Measurements from ENCODE around the gene PPM1A.

The PPM1A gene

DNA sequence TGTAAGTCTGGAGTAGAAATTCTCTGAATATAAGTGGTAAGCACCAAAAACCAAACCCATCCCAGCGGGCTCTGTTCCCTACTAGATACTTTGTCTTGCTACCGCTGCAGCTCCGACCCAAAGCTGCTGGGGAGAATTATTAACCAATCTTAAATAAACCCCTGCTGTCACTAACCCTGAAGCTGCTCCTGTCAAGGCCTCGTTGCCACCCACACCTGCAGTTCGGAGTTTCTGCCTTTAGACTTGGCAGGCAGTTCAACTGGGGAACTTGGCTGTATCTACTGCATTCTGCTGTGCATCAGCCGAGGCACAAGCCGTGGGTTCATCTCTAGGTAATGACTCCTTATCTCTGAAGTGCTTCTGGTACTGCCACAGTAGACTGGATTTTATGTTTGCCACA lies 55.5 kb downstream of the PPM1A start:
- Histone ChIP-seq H3K4me2 (ENCODE audit: low read depth, low read length, poor library complexity, severe bottlenecking) (no peak overlapping the region), H3K79me2 (ENCODE audit: insufficient read depth, low read length) (no peaks in the 10 kb centered on the region), H2AFZ (ENCODE audit: low read length) (no peak overlapping the region), H3K9me3 (ENCODE audit: insufficient read depth, low read depth, low read length) (no peaks in the 10 kb centered on the region), H3K36me3 (ENCODE audit: insufficient read depth, low read length) (no peaks in the 10 kb centered on the region), H3K9me2 (replicated peaks; ENCODE audit: low read depth, low read length) (no peaks in the 10 kb centered on the region), H3K27me3 (ENCODE audit: insufficient read depth, low read length, poor library complexity, severe bottlenecking) (no peaks in the 10 kb centered on the region), H3F3A (ENCODE audit: low read depth) (no peaks in the 10 kb centered on the region), H3K4me1 (ENCODE audit: insufficient read depth, low read length, poor library complexity, severe bottlenecking) (no peaks in the 10 kb centered on the region), H3K4me3 (ENCODE audit: low read length, poor library complexity, severe bottlenecking) (no peak overlapping the region), H4K20me1 (ENCODE audit: insufficient read depth, low read length, poor library complexity, severe bottlenecking) (no peaks in the 10 kb centered on the region), H3K9ac (ENCODE audit: low read depth, low read length, poor library complexity, severe bottlenecking) (no peak overlapping the region)
- TF ChIP-seq EZH2phosphoT487 (IDR thresholded peaks at IDR 0.05; ENCODE audit: borderline replicate concordance), result no peak
- no peak for TF ChIP-seq CTCF (conservative IDR thresholded peaks at IDR 0.05; ENCODE audit: low read length)

DNA sequence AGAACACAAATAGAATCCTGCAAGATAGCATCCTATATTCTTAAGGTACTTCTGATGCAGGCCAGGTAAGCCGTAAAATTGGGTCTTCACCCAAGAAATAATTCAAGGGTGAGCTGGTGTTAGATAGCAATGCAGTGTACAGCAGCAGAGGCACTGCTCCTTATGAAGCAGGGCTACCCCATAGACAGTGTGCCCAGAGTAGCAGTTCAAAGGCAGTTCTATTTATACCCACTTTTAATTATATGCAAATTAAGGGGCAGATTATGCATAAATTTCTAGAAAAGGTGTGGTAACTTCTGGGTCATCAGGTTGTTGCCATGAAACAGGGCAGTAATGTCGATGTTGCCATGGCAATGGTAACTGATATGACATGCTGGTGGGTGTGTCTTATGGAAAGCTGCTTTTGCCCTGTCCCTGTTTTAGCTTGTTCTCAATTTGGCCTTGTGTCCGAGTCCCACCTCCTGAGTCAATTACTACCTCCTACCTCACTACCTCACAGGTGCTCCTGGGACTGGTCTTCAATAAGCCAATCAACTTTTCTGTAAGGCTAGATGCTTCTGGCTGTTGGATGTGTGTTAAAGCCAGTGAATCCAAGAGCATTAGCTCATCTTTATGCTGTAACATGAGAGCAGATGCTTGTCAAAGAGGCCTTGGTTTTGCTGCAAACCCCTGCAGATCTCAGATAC lies 61.0 kb downstream of the PPM1A start:
- Histone ChIP-seq H3K79me2 (ENCODE audit: insufficient read depth, low read length) (no peaks in the 10 kb centered on the region), H2AFZ (ENCODE audit: low read length) (no peak overlapping the region), H3K9me3 (ENCODE audit: insufficient read depth, low read depth, low read length) (no peaks in the 10 kb centered on the region), H4K20me1 (ENCODE audit: insufficient read depth, low read length, poor library complexity, severe bottlenecking) (no peaks in the 10 kb centered on the region), H3K27me3 (ENCODE audit: insufficient read depth, low read length, poor library complexity, severe bottlenecking) (no peaks in the 10 kb centered on the region), H3K4me1 (ENCODE audit: insufficient read depth, low read length, poor library complexity, severe bottlenecking) (no peaks in the 10 kb centered on the region), H3K4me3 (ENCODE audit: low read length, poor library complexity, severe bottlenecking) (no peak overlapping the region), H3K4me2 (ENCODE audit: low read depth, low read length, poor library complexity, severe bottlenecking) (no peak overlapping the region), H3K36me3 (ENCODE audit: insufficient read depth, low read length) (no peaks in the 10 kb centered on the region), H3F3A (ENCODE audit: low read depth) (no peaks in the 10 kb centered on the region), H3K9ac (ENCODE audit: low read depth, low read length, poor library complexity, severe bottlenecking) (no peak overlapping the region), H3K9me2 (replicated peaks; ENCODE audit: low read depth, low read length) (no peaks in the 10 kb centered on the region)
- TF ChIP-seq EZH2phosphoT487 (IDR thresholded peaks at IDR 0.05; ENCODE audit: borderline replicate concordance), result no peak

DNA sequence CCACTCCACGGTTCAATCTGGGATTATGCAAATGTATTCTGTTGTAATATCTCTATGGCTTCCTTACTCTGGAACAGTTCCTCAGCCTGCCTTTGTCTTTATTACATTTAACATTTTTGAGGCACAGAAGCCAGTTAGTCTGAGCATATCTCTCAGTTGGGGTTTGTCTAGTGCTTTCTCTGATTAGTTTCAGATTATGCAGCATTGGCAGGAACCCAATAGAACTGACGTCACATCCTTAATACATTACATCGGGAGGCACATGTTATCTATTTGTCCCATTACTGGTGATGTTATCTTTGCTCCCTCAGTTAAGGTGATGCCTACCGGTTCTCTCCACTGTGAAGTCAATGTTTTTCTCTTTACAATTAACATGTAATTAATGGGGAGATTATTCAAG lies 62.4 kb downstream of the PPM1A start:
- Histone ChIP-seq H3K27me3 (ENCODE audit: insufficient read depth, low read length, poor library complexity, severe bottlenecking) (no peaks in the 10 kb centered on the region), H3K4me3 (ENCODE audit: low read length, poor library complexity, severe bottlenecking) (no peak overlapping the region), H3F3A (ENCODE audit: low read depth) (no peaks in the 10 kb centered on the region)

More for the DNA sequence above, 62.4 kb downstream of the PPM1A start:
- no peaks in the 10 kb centered on the region for H3K9me2 ChIP-seq (replicated peaks; ENCODE audit: low read depth, low read length)
- H3K9ac ChIP-seq (ENCODE audit: low read depth, low read length, poor library complexity, severe bottlenecking), result no peak overlapping the region
- H3K79me2 ChIP-seq (ENCODE audit: insufficient read depth, low read length), result no peaks in the 10 kb centered on the region
- no peaks in the 10 kb centered on the region for H4K20me1 ChIP-seq (ENCODE audit: insufficient read depth, low read length, poor library complexity, severe bottlenecking)
- H3K4me1 ChIP-seq (ENCODE audit: insufficient read depth, low read length, poor library complexity, severe bottlenecking), result no peaks in the 10 kb centered on the region
- no peak overlapping the region for H3K4me2 ChIP-seq (ENCODE audit: low read depth, low read length, poor library complexity, severe bottlenecking)
- no peak for TF ChIP-seq EZH2phosphoT487 (IDR thresholded peaks at IDR 0.05; ENCODE audit: borderline replicate concordance)
- no peak for TF ChIP-seq CTCF (conservative IDR thresholded peaks at IDR 0.05; ENCODE audit: low read length)
- no peaks in the 10 kb centered on the region for H3K36me3 ChIP-seq (ENCODE audit: insufficient read depth, low read length)
- no peaks in the 10 kb centered on the region for H3K9me3 ChIP-seq (ENCODE audit: insufficient read depth, low read depth, low read length)
- no peak overlapping the region for H2AFZ ChIP-seq (ENCODE audit: low read length)

Data from Loucy (cell line).